A549 (cell line): ENCODE data around the gene MITF. TPM values are rescaled to one million over a fixed set of nuclear protein-coding genes. Genes with fewer than 3 reads are reported as not detected.

ENCODE experiments used
- ATAC-seq, 2 experiments: fragments of 200-7000 bp in 1 of 2; fragments of >200 bp in 1 of 2; cut with Nextera tagmentation in 1 of 2; cut with Tn5 transposase in 1 of 2; 3 replicates each; pipeline versions ENCODE4 v1.8.0 to v1.9.1; 2018 to 2020; ENCODE audit warnings: mild to moderate bottlenecking in 1 of 2, moderate library complexity in 1 of 2
- CTCF ChIA-PET: fragments of 300-600 bp; sonication (Branson Sonifier 250); formaldehyde crosslinking; extraction: SDS; loops from one replicate; lab custom pipeline; 2021; ENCODE audit warnings: antibody characterized with exemption, inconsistent platforms; lab: Yijun Ruan, JAX
- POLR2A ChIA-PET: fragments of 350-600 bp; formaldehyde crosslinking; extraction: SDS; loops from one replicate; lab custom pipeline; 2021; ENCODE audit warnings: antibody characterized with exemption, inconsistent platforms; lab: Yijun Ruan, JAX
- DNase-seq, 2 experiments: peaks; one replicate each; pipeline versions ENCODE4 v3.0.0 to v3.0.0-alpha.2; 2011 to 2016; ENCODE audit warnings: low read depth in 1 of 2, low spot score in 1 of 2
- FAIRE-seq: peaks from 2 replicates; lab custom pipeline; 2011; peaks lifted over from hg19 to GRCh38; lab: Jason Lieb, UNC
- H3K27ac ChIP-seq, 2 experiments: fragments of >200 bp; sonication (Bioruptor Twin); formaldehyde crosslinking; 3 replicates each; pipeline ENCODE4 v1.5.1; 2016 to 2017
- H3K4me1 ChIP-seq: fragments of >200 bp; sonication (Bioruptor Twin); formaldehyde crosslinking; 3 replicates; pipeline ENCODE4 v1.6.1; 2016
- H3K4me2 ChIP-seq: fragments of >200 bp; sonication (Bioruptor Twin); formaldehyde crosslinking; 3 replicates; pipeline ENCODE4 v1.6.1; 2016
- H3K4me3 ChIP-seq: fragments of >200 bp; sonication (Bioruptor Twin); formaldehyde crosslinking; 3 replicates; pipeline ENCODE4 v1.5.1; 2016
- H3K9me3 ChIP-seq: fragments of >200 bp; sonication (Bioruptor Twin); formaldehyde crosslinking; 3 replicates; pipeline ENCODE4 v1.6.1; 2016
- CBX2 ChIP-seq: fragments of 200-600 bp; sonication (generic); IDR thresholded peaks from 2 replicates; pipeline ENCODE4 v1.6.1; 2016; ENCODE audit warnings: low read depth, mild to moderate bottlenecking, borderline replicate concordance
- CEBPB ChIP-seq, 2 experiments: fragments of >200 bp in 1 of 2; sonication (Bioruptor Twin) in 1 of 2; formaldehyde crosslinking in 1 of 2; IDR thresholded peaks; 2 replicates each; pipeline ENCODE4 v1.6.1; 2012 to 2016
- CHD4 ChIP-seq: fragments of 200-600 bp; sonication (generic); IDR thresholded peaks from 2 replicates; pipeline ENCODE4 v1.6.1; 2016; ENCODE audit warnings: antibody characterized with exemption, mild to moderate bottlenecking, borderline replicate concordance
- EHMT2 ChIP-seq: fragments of 200-600 bp; sonication (generic); IDR thresholded peaks from 2 replicates; pipeline ENCODE4 v1.6.1; 2016; ENCODE audit warnings: antibody characterized with exemption, low read depth, mild to moderate bottlenecking, moderate library complexity
- FOXS1 ChIP-seq: fragments of 250-450 bp; sonication (Bioruptor Pico); IDR thresholded peaks from 2 replicates; pipeline ENCODE4 v1.5.0; 2020; ENCODE audit warnings: mild to moderate bottlenecking, moderate library complexity
- GATA3 ChIP-seq: IDR thresholded peaks from 2 replicates; pipeline ENCODE4 v1.6.1; 2012; ENCODE audit warnings: borderline replicate concordance
- HDAC2 ChIP-seq: fragments of 200-600 bp; sonication (generic); IDR thresholded peaks from 2 replicates; pipeline ENCODE4 v1.6.1; 2016
- HEYL ChIP-seq: fragments of 250-450 bp; sonication (Bioruptor Pico); IDR thresholded peaks from 2 replicates; pipeline ENCODE4 v1.8.0; 2021; ENCODE audit warnings: mild to moderate bottlenecking, moderate library complexity
- HOXB5 ChIP-seq: fragments of 250-450 bp; sonication (Bioruptor Pico); IDR thresholded peaks from 2 replicates; pipeline ENCODE4 v1.5.0; 2020; ENCODE audit warnings: mild to moderate bottlenecking, moderate library complexity
- JUNB ChIP-seq: fragments of >200 bp; sonication (Bioruptor Twin); formaldehyde crosslinking; IDR thresholded peaks from 2 replicates; pipeline ENCODE4 v1.6.1; 2016
- KDM5A ChIP-seq: fragments of 200-600 bp; sonication (generic); IDR thresholded peaks from 2 replicates; pipeline ENCODE4 v1.6.1; 2016; ENCODE audit warnings: antibody characterized with exemption, mild to moderate bottlenecking
- MAZ ChIP-seq: fragments of 150-350 bp; IDR thresholded peaks from 2 replicates; pipeline ENCODE4 v1.6.1; 2014; ENCODE audit warnings: antibody characterized with exemption, low read depth, low read length, borderline replicate concordance
- MYC ChIP-seq: IDR thresholded peaks from 2 replicates; pipeline ENCODE4 v1.6.1; 2012; ENCODE audit warnings: mild to moderate bottlenecking, inconsistent platforms, low read length, improper control_type of control experiment, borderline replicate concordance
- NFE2L2 ChIP-seq: fragments of 150-350 bp; conservative IDR thresholded peaks from 2 replicates; pipeline ENCODE4 v1.6.1; 2014; ENCODE audit warnings: low read length
- POLR2A ChIP-seq: IDR thresholded peaks from 2 replicates; pipeline ENCODE4 v1.6.1; 2012; ENCODE audit warnings: mild to moderate bottlenecking, low read length
- RAD21 ChIP-seq, 2 experiments: fragments of >200 bp in 1 of 2; sonication (Bioruptor Twin) in 1 of 2; formaldehyde crosslinking in 1 of 2; IDR thresholded peaks in 1 of 2; conservative IDR thresholded peaks in 1 of 2; 2 replicates in 1 of 2; 3 replicates in 1 of 2; pipeline ENCODE4 v1.6.1; 2012 to 2018; ENCODE audit warnings: inconsistent platforms in 1 of 2
- RARB ChIP-seq: fragments of 250-450 bp; sonication (Bioruptor Pico); IDR thresholded peaks from 2 replicates; pipeline ENCODE4 v1.8.0; 2021; ENCODE audit warnings: mild to moderate bottlenecking, moderate library complexity
- SREBF2 ChIP-seq: fragments of 450-650 bp; IDR thresholded peaks from 2 replicates; pipeline ENCODE4 v1.6.1; 2014; ENCODE audit warnings: mild to moderate bottlenecking, moderate library complexity
- ZFP36 ChIP-seq: fragments of 450-650 bp; IDR thresholded peaks from 2 replicates; pipeline ENCODE4 v1.6.1; 2014; ENCODE audit warnings: borderline replicate concordance; ENCODE audit not compliant: partially characterized antibody
- WGBS: methylation state at CpG from one replicate; pipeline ENCODE4 v1.1.6; 2017; ENCODE audit errors: missing lambda C conversion rate; 5-methylcytosine and 5-hydroxymethylcytosine counted together
- polyA plus RNA-seq, 4 experiments: library from polyadenylated mRNA; depleted of rRNA in 3 of 4; stranded (reverse); fragments of >200 nt; fragmentation: RNase III in 1 of 4; extraction: RNeasy Plus Mini Kit Qiagen cat#74134 plus additional on column Dnase treatment in 1 of 4; gene quantifications; 2 replicates in 3 of 4; 3 replicates in 1 of 4; pipeline ENCODE4 v1.2.3, GENCODE V29; 2011 to 2017
- TF ChIP-seq, protein P1 (sequence below): fragments of 150-350 bp; IDR thresholded peaks from 2 replicates; pipeline ENCODE4 v1.6.1; 2014; ENCODE audit warnings: low read depth, mild to moderate bottlenecking, low read length
- TF ChIP-seq, protein P2 (sequence below): fragments of 450-650 bp; IDR thresholded peaks from 2 replicates; pipeline ENCODE4 v1.6.1; 2014; ENCODE audit warnings: antibody characterized with exemption
- TF ChIP-seq, protein P3 (sequence below): IDR thresholded peaks from 2 replicates; pipeline ENCODE4 v1.6.1; 2012; ENCODE audit warnings: low read depth, borderline replicate concordance
- TF ChIP-seq, protein P4 (sequence below): fragments of 200-600 bp; sonication (generic); IDR thresholded peaks from 2 replicates; pipeline ENCODE4 v1.6.1; 2016; ENCODE audit warnings: antibody characterized with exemption, mild to moderate bottlenecking, moderate library complexity
- TF ChIP-seq, protein P5 (sequence below): fragments of 250-450 bp; sonication (Bioruptor Pico); IDR thresholded peaks from 2 replicates; pipeline ENCODE4 v1.5.0; 2020; ENCODE audit warnings: low read depth, mild to moderate bottlenecking, moderate library complexity
- TF ChIP-seq, protein P6 (sequence below): IDR thresholded peaks from 2 replicates; pipeline ENCODE4 v1.6.1; 2012

The MITF gene
- polyA plus RNA-seq, 2 of the 4 experiments (the other 2 are of a cell fraction): 14.3 to 15.9 TPM

DNA sequence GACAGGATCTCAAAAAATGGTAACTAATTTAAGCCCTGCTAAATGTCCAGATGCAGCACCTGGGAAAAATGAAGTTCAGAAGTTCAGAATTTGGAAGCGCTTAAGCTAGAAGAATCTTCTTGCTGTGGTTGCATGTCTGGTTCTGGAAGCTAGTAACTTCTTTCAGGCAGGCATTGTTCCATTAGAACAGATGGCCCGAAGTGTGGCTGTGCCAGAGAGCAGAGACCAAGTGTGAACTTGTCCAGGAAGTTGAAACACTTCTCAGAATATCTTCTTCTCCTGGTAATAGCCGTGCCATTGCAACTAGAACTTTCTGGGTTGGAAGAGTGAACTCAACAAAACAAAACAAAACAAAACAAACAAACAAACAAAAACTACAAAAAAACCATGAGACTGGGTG lies 80.0 kb downstream of the MITF start:
- POLR2A ChIA-PET: no interaction called here
- Histone ChIP-seq H3K4me3 (no peak overlapping the region), H3K27ac (no peak overlapping the region), H3K9me3 (no peaks in the 10 kb centered on the region), H3K4me2 (no peak overlapping the region), H3K4me1 (no peaks in the 10 kb centered on the region)
- CTCF ChIA-PET: interaction anchor here (1.7 kb wide), 1 partner anchor 9 kb away, joined by 5 read pairs; no protein-coding TSS in a partner anchor
- no peak for ATAC-seq
- WGBS: 88% methylated on average over 3 of the region's 3 CpGs
- TF ChIP-seq RAD21 (conservative IDR thresholded peaks at IDR 0.05 in 1 of 2, IDR thresholded peaks at IDR 0.05 in 1 of 2): no peak
- no peak for TF ChIP-seq MAZ
- TF ChIP-seq, protein P1, sequence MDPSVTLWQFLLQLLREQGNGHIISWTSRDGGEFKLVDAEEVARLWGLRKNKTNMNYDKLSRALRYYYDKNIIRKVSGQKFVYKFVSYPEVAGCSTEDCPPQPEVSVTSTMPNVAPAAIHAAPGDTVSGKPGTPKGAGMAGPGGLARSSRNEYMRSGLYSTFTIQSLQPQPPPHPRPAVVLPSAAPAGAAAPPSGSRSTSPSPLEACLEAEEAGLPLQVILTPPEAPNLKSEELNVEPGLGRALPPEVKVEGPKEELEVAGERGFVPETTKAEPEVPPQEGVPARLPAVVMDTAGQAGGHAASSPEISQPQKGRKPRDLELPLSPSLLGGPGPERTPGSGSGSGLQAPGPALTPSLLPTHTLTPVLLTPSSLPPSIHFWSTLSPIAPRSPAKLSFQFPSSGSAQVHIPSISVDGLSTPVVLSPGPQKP: no peak
- TF ChIP-seq, protein P2, sequence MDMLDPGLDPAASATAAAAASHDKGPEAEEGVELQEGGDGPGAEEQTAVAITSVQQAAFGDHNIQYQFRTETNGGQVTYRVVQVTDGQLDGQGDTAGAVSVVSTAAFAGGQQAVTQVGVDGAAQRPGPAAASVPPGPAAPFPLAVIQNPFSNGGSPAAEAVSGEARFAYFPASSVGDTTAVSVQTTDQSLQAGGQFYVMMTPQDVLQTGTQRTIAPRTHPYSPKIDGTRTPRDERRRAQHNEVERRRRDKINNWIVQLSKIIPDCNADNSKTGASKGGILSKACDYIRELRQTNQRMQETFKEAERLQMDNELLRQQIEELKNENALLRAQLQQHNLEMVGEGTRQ: no peak
- TF ChIP-seq SREBF2: no peak
- TF ChIP-seq HEYL (CRISPR knock-in tag): no peak
- no peak for TF ChIP-seq JUNB
- no peak for TF ChIP-seq ZFP36
- no peak for TF ChIP-seq EHMT2
- no peak for TF ChIP-seq HDAC2
- no peak for TF ChIP-seq FOXS1 (CRISPR knock-in tag)
- no peak for TF ChIP-seq GATA3
- TF ChIP-seq, protein P3, sequence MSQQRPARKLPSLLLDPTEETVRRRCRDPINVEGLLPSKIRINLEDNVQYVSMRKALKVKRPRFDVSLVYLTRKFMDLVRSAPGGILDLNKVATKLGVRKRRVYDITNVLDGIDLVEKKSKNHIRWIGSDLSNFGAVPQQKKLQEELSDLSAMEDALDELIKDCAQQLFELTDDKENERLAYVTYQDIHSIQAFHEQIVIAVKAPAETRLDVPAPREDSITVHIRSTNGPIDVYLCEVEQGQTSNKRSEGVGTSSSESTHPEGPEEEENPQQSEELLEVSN: no peak
- TF ChIP-seq, protein P4, sequence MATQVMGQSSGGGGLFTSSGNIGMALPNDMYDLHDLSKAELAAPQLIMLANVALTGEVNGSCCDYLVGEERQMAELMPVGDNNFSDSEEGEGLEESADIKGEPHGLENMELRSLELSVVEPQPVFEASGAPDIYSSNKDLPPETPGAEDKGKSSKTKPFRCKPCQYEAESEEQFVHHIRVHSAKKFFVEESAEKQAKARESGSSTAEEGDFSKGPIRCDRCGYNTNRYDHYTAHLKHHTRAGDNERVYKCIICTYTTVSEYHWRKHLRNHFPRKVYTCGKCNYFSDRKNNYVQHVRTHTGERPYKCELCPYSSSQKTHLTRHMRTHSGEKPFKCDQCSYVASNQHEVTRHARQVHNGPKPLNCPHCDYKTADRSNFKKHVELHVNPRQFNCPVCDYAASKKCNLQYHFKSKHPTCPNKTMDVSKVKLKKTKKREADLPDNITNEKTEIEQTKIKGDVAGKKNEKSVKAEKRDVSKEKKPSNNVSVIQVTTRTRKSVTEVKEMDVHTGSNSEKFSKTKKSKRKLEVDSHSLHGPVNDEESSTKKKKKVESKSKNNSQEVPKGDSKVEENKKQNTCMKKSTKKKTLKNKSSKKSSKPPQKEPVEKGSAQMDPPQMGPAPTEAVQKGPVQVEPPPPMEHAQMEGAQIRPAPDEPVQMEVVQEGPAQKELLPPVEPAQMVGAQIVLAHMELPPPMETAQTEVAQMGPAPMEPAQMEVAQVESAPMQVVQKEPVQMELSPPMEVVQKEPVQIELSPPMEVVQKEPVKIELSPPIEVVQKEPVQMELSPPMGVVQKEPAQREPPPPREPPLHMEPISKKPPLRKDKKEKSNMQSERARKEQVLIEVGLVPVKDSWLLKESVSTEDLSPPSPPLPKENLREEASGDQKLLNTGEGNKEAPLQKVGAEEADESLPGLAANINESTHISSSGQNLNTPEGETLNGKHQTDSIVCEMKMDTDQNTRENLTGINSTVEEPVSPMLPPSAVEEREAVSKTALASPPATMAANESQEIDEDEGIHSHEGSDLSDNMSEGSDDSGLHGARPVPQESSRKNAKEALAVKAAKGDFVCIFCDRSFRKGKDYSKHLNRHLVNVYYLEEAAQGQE: no peak
- no peak for TF ChIP-seq CHD4
- no peak for TF ChIP-seq NFE2L2
- DNase-seq: no peak
- no peak for FAIRE-seq

DNA sequence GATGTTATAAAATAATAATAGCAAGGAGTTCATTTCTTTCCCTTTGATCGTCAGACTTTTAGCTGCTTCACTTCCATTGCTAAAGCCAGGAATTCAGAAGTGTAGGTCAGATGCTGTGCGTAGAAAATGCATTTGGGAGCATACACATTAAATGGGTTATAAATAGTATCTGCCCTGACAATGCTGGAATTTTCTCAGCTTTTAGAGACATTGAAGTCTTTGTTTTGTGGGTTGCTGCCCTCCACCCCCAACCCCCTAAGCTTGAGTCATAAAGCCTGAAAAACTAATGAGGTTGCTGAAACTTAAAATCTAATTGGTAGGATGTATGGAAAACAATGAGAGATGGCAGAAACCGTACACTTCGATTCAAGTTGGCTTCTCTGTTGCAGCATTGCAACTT lies 81.9 kb downstream of the MITF start:
- TF ChIP-seq HOXB5 (CRISPR knock-in tag): no peak
- TF ChIP-seq, all 56 proteins: peak for 0
- no peak for ATAC-seq
- ChIA-PET CTCF (interaction anchor here (0.9 kb wide), 1 partner anchor 11 kb away, joined by 4 read pairs; no protein-coding TSS in a partner anchor), POLR2A (no interaction called here)
- Histone ChIP-seq H3K4me2 (no peak overlapping the region), H3K9me3 (no peaks in the 10 kb centered on the region), H3K4me3 (no peak overlapping the region), H3K27ac (no peak overlapping the region), H3K4me1 (no peaks in the 10 kb centered on the region)
- 91% methylated on average over 4 of the region's 4 CpGs for WGBS
- FAIRE-seq: no peak
- DNase-seq: no peak

DNA sequence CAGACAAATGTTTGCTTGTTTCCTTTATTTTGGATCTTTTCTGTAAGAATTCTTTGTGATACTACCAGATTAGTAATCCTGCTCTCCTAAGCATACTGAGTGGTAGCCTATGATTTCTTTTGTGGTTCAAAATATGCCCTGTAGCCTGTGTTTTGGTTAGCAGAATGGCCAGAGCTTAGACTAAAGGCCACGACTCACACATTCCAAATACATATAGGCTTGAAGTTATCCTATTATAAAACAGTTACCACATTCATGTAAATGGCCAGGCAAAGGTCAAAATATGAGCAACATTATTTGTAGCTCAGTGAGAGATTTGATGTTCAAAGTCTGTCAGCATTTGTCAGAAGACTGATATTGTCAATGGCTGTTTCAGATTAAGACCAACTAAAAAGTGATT lies 84.5 kb downstream of the MITF start:
- no peaks in the 10 kb centered on the region for H3K4me1 ChIP-seq
- no peak for FAIRE-seq
- H3K9me3 ChIP-seq: no peaks in the 10 kb centered on the region; the same call in 2 of the 3 replicates
- H3K4me2 ChIP-seq: no peak overlapping the region
- POLR2A ChIA-PET: no interaction called here
- H3K4me3 ChIP-seq: no peak overlapping the region
- 50% methylated on average over 1 of the region's 1 CpG for WGBS
- no peak for TF ChIP-seq CBX2
- TF ChIP-seq RARB (CRISPR knock-in tag): no peak
- no peak for TF ChIP-seq MYC
- TF ChIP-seq CEBPB (IDR thresholded peaks at IDR 0.05): no peak
- no peak for TF ChIP-seq NFE2L2
- TF ChIP-seq, protein P5, sequence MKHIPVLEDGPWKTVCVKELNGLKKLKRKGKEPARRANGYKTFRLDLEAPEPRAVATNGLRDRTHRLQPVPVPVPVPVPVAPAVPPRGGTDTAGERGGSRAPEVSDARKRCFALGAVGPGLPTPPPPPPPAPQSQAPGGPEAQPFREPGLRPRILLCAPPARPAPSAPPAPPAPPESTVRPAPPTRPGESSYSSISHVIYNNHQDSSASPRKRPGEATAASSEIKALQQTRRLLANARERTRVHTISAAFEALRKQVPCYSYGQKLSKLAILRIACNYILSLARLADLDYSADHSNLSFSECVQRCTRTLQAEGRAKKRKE: no peak
- no peak for TF ChIP-seq ZFP36
- no peak for TF ChIP-seq EHMT2
- TF ChIP-seq, protein P2: no peak
- TF ChIP-seq POLR2A: no peak
- no peak for TF ChIP-seq KDM5A
- TF ChIP-seq, protein P6, sequence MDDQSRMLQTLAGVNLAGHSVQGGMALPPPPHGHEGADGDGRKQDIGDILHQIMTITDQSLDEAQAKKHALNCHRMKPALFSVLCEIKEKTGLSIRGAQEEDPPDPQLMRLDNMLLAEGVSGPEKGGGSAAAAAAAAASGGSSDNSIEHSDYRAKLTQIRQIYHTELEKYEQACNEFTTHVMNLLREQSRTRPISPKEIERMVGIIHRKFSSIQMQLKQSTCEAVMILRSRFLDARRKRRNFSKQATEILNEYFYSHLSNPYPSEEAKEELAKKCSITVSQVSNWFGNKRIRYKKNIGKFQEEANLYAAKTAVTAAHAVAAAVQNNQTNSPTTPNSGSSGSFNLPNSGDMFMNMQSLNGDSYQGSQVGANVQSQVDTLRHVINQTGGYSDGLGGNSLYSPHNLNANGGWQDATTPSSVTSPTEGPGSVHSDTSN: no peak
- TF ChIP-seq, all 56 proteins: peak for 0
- ATAC-seq (no peak), DNase-seq (no peak)
- H3K27ac ChIP-seq: no peak overlapping the region
- CTCF ChIA-PET: no interaction called here
